Body of pancreas (tissue), 4 donors: Measurements from ENCODE around the gene SCUBE1.

Experiments used
- CTCF ChIP-seq, 7 experiments: fragments of 450-650 bp in 4 of 7; fragments of 200-600 bp in 3 of 7; sonication (generic) in 3 of 7; IDR thresholded peaks; one replicate each; pipeline ENCODE4 v1.5.1; 2016 to 2019; ENCODE audit warnings: antibody characterized with exemption in 7 of 7
- POLR2A ChIP-seq, 3 donors: fragments of 450-650 bp; IDR thresholded peaks; one replicate each; pipeline ENCODE4 v1.6.1; 2016; ENCODE audit warnings: antibody characterized with exemption in 3 of 3, mild to moderate bottlenecking in 2 of 3

- TF ChIP-seq CTCF (IDR thresholded peaks at IDR 0.05) (no peak), POLR2A (IDR thresholded peaks at IDR 0.05) (no peak)
Observed at GRCh38 chr22:43257549-43257948, 85.6 kb downstream of the SCUBE1 start.
